Caco-2 (cell line): ENCODE results near the gene MAU2. TPM values are rescaled to one million over a fixed set of nuclear protein-coding genes. Genes with fewer than 3 reads are reported as not detected.

Source experiments
- BruUV-seq: library from RNA; stranded (reverse); fragments of 400-500 nt; replicated peaks from 2 replicates; lab custom pipeline; 2021; lab: Mats Ljungman, UMichigan
- CTCF ChIA-PET: fragments of 300-600 bp; sonication (Branson Sonifier 250); formaldehyde crosslinking; loops from one replicate; lab custom pipeline; 2022; ENCODE audit warnings: antibody characterized with exemption; lab: Charles Lee
- POLR2A ChIA-PET: fragments of 300-600 bp; sonication (Branson Sonifier 250); formaldehyde crosslinking; loops from one replicate; lab custom pipeline; 2022; ENCODE audit warnings: antibody characterized with exemption; lab: Charles Lee
- DNase-seq, 2 experiments: peaks; one replicate each; pipeline versions ENCODE4 v3.0.0 to v3.0.0-alpha.2; 2020 to 2022
- H3K27me3 ChIP-seq: replicated peaks from 2 replicates; pipeline ENCODE4 v1.6.0; 2011; ENCODE audit warnings: low read length; ENCODE audit not compliant: control insufficient read depth, insufficient read depth
- H3K36me3 ChIP-seq: 2 replicates; pipeline ENCODE4 v1.5.1; 2011; ENCODE audit warnings: low read length; ENCODE audit not compliant: control insufficient read depth, insufficient read depth
- H3K4me1 ChIP-seq: fragments of 250-450 bp; sonication (Bioruptor Pico); 2 replicates; pipeline ENCODE4 v1.5.1; 2020; ENCODE audit warnings: mild to moderate bottlenecking
- H3K4me3 ChIP-seq: 2 replicates; pipeline ENCODE4 v1.5.1; 2011; ENCODE audit warnings: low read depth, mild to moderate bottlenecking, control low read depth, low read length
- H3K9me3 ChIP-seq: fragments of 250-450 bp; sonication (Bioruptor Pico); 2 replicates; pipeline ENCODE4 v1.5.1; 2020; ENCODE audit warnings: mild to moderate bottlenecking, moderate library complexity
- H3K27ac Mint-ChIP-seq: one replicate; pipeline ENCODE4 v1.8.0; 2022; ENCODE audit warnings: mixed read lengths; ENCODE audit not compliant: unreplicated experiment
- H3K27me3 Mint-ChIP-seq: one replicate; pipeline ENCODE4 v1.8.0; 2022; ENCODE audit warnings: mixed read lengths; ENCODE audit not compliant: insufficient read depth, unreplicated experiment
- H3K36me3 Mint-ChIP-seq: one replicate; pipeline ENCODE4 v1.8.0; 2022; ENCODE audit warnings: mild to moderate bottlenecking, mixed read lengths; ENCODE audit not compliant: insufficient read depth, unreplicated experiment
- H3K4me1 Mint-ChIP-seq: one replicate; pipeline ENCODE4 v1.8.0; 2022; ENCODE audit warnings: low read depth, mixed read lengths; ENCODE audit not compliant: unreplicated experiment
- H3K4me3 Mint-ChIP-seq: one replicate; pipeline ENCODE4 v1.8.0; 2022; ENCODE audit warnings: mild to moderate bottlenecking, moderate library complexity, mixed read lengths; ENCODE audit not compliant: unreplicated experiment
- H3K9me3 Mint-ChIP-seq: one replicate; pipeline ENCODE4 v1.8.0; 2022; ENCODE audit warnings: mixed read lengths; ENCODE audit not compliant: unreplicated experiment
- intact Hi-C: fragments of 100-400 bp; cut with micrococcal nuclease; formaldehyde crosslinking; loops from one replicate; pipeline ENCODE4 v1.10.0; 2022; ENCODE audit not compliant: unreplicated experiment
- total RNA-seq: library from RNA; stranded (reverse); gene quantifications from 2 replicates; pipeline ENCODE4 v1.2.3, GENCODE V29; 2022
- TF ChIP-seq, protein P1 (sequence below), 2 experiments: fragments of 200-600 bp in 1 of 2; IDR thresholded peaks; 1 replicate in 1 of 2; 2 replicates in 1 of 2; pipeline versions ENCODE4 v1.5.1 to v1.8.0; 2011 to 2022; ENCODE audit warnings: antibody characterized with exemption in 1 of 2, control low read depth in 1 of 2, inconsistent platforms in 1 of 2, low read depth in 1 of 2, low read length in 1 of 2, mild to moderate bottlenecking in 1 of 2, moderate library complexity in 1 of 2; ENCODE audit not compliant: insufficient read depth in 1 of 2, severe bottlenecking in 1 of 2, unreplicated experiment in 1 of 2

Gene MAU2
- total RNA-seq, 1 experiment from 2014 or later = 51.3 TPM

DNA sequence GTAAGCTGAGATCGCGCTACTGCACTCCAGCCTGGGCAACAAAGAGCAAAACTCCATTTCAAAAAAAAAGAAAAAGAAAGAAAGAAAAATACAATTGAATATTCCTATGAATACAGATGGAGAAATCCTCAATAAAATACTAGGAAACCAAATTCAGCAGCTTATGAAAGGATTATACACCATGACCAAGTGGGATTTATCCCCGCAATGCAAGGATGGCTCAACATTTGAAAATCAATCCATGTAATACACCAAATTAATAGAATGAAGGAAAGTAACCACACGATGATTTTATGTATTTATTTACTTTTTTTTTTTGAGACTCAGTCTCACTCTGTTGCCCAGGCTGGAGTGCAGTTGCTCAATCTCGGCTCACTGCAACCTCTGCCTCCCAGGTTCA is 28.0 kb upstream of the MAU2 start:
- H3K9me3 ChIP-seq = no peaks in the 10 kb centered on the region
- Mint-ChIP-seq H3K4me3 (no peak overlapping the region), H3K27ac (no peak overlapping the region), H3K27me3 (no peaks in the 10 kb centered on the region), H3K9me3 (no peaks in the 10 kb centered on the region), H3K4me1 (no peaks in the 10 kb centered on the region), H3K36me3 (peaks cover 48% of the 10 kb centered on the region)
- no peaks in the 10 kb centered on the region for H3K27me3 ChIP-seq
- ChIA-PET CTCF (no interaction called here), POLR2A (no interaction called here)
- no peak for DNase-seq
- H3K36me3 ChIP-seq = no peaks in the 10 kb centered on the region
- no TSS peak for BruUV-seq
- no peak overlapping the region for H3K4me3 ChIP-seq
- TF ChIP-seq, protein P1, sequence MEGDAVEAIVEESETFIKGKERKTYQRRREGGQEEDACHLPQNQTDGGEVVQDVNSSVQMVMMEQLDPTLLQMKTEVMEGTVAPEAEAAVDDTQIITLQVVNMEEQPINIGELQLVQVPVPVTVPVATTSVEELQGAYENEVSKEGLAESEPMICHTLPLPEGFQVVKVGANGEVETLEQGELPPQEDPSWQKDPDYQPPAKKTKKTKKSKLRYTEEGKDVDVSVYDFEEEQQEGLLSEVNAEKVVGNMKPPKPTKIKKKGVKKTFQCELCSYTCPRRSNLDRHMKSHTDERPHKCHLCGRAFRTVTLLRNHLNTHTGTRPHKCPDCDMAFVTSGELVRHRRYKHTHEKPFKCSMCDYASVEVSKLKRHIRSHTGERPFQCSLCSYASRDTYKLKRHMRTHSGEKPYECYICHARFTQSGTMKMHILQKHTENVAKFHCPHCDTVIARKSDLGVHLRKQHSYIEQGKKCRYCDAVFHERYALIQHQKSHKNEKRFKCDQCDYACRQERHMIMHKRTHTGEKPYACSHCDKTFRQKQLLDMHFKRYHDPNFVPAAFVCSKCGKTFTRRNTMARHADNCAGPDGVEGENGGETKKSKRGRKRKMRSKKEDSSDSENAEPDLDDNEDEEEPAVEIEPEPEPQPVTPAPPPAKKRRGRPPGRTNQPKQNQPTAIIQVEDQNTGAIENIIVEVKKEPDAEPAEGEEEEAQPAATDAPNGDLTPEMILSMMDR (IDR thresholded peaks at IDR 0.05; ENCODE audit: insufficient read depth in 1 of 2, low read depth in 1 of 2, low read length in 1 of 2, severe bottlenecking in 1 of 2, unreplicated experiment in 1 of 2) = no peak
- intact Hi-C loops = no loop called here
- H3K4me1 ChIP-seq = no peaks in the 10 kb centered on the region

DNA sequence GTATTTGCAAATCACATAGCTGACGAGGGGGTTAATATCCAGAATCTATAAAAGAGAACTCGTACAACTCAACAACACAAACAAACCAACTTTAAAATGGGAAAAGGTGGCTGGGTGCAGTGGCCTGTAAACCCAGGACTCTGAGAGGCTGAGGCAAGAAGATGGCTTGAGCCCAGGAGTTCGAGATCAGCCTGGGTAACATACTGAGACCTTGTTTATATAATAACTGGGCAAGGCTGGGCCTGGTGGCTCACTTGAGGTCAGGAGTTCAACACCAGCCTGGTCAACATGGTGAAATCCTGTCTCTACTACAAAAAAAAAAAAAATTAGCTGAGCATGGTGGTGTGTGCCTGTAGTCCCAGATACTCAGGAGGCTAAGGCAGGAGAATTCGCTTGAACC is 25.7 kb upstream of the MAU2 start:
- no peak overlapping the region for H3K4me3 Mint-ChIP-seq
- intact Hi-C loops = no loop called here
- H3K4me1 Mint-ChIP-seq = no peaks in the 10 kb centered on the region
- no peak overlapping the region for H3K4me3 ChIP-seq
- no peaks in the 10 kb centered on the region for H3K9me3 ChIP-seq
- TF ChIP-seq, protein P1 (IDR thresholded peaks at IDR 0.05; ENCODE audit: insufficient read depth in 1 of 2, low read depth in 1 of 2, low read length in 1 of 2, severe bottlenecking in 1 of 2, unreplicated experiment in 1 of 2) = no peak
- no peaks in the 10 kb centered on the region for H3K27me3 Mint-ChIP-seq
- no peak overlapping the region for H3K27ac Mint-ChIP-seq
- ChIA-PET CTCF (no interaction called here), POLR2A (no interaction called here)
- peaks cover 41% of the 10 kb centered on the region for H3K36me3 Mint-ChIP-seq
- no peaks in the 10 kb centered on the region for H3K36me3 ChIP-seq
- H3K27me3 ChIP-seq = no peaks in the 10 kb centered on the region
- no TSS peak for BruUV-seq
- DNase-seq = no peak
- no peaks in the 10 kb centered on the region for H3K4me1 ChIP-seq
- H3K9me3 Mint-ChIP-seq = no peaks in the 10 kb centered on the region

DNA sequence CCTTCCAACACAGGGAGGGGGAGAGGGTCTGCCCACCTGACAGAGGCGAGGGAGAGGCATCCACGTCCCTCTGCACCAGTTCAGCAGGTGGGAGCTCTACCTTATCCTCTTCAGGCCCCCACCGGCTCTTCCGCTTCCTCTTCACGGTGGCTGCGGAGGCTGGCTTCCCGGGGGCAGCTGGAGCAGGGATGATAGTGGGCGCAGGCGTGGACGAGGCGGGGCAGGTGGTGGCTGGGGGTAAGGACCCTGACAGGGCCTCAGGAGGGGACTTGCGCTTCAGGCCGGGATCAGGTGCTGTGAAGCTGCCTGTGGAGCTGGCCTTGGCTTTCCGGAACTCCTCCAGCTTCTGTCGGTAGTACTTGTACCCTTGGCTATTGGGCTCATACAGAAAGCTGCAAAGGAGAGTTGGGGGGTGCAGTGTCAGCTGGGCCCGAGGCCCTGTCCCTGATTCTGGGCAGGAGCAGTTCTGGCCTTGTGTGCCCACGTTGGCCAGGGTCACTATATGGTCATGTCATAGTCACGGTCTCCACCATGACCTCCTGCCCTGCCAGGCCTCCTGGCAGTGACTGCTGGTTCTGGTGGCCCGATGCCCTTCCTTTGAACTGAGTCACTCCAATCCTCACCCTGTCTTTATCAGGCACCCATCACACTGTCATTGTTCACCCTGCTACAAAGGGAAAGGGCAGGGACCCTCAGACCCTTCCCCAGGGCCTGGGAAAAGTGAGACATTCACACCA is 23.5 kb upstream of the MAU2 start:
- Mint-ChIP-seq H3K27me3 (no peaks in the 10 kb centered on the region), H3K36me3 (peaks cover 27% of the 10 kb centered on the region), H3K4me1 (no peaks in the 10 kb centered on the region), H3K9me3 (no peaks in the 10 kb centered on the region), H3K4me3 (no peak overlapping the region), H3K27ac (no peak overlapping the region)
- no peak for DNase-seq
- no peaks in the 10 kb centered on the region for H3K9me3 ChIP-seq
- TF ChIP-seq, protein P1 (IDR thresholded peaks at IDR 0.05; ENCODE audit: insufficient read depth in 1 of 2, low read depth in 1 of 2, low read length in 1 of 2, severe bottlenecking in 1 of 2, unreplicated experiment in 1 of 2) = no peak
- POLR2A ChIA-PET = no interaction called here
- H3K4me1 ChIP-seq = no peaks in the 10 kb centered on the region
- intact Hi-C loops = no loop called here
- no peaks in the 10 kb centered on the region; the same call in 1 of the 2 replicates for H3K36me3 ChIP-seq
- BruUV-seq = no TSS peak
- CTCF ChIA-PET = interaction anchor here (0.6 to 1.0 kb wide), 2 partner anchors 12 to 65 kb away, joined by 3 read pairs; no protein-coding TSS in a partner anchor
- H3K27me3 ChIP-seq = no peaks in the 10 kb centered on the region
- H3K4me3 ChIP-seq = no peak overlapping the region
